ENCODE results near the gene ZCCHC14. TPM values are rescaled to one million over a fixed set of nuclear protein-coding genes. Genes with fewer than 3 reads are reported as not detected.

ZCCHC14 gene
- total RNA-seq, 1 experiment from 2014 or later, result 27.7 TPM

DNA sequence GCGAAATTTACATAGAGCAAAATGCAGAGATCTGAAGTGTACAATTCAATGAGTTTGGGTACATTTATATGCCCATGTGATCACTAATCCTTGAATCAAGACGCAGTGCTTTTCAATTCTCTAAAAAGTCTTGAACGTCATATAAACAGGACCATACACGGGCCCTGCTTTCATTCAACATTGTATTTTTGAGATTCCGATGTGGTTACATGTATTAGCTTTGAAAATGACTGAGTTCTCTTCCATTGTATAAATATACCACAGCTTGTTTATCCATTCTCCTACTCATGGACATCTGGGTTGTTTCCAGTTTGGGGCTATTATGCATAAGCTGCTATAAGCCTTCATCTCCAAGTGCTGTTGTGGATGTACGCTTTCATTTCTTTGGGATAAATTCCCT, 45.5 kb downstream of the ZCCHC14 start:
- Histone ChIP-seq H3T11ph (ENCODE audit: low read length) (no peak overlapping the region), H4K91ac (ENCODE audit: insufficient read length, low read depth, low read length) (no peak overlapping the region), H3K79me1 (ENCODE audit: insufficient read depth, low read depth, low read length, poor library complexity, severe bottlenecking) (no peaks in the 10 kb centered on the region), H3K27ac (ENCODE audit: insufficient read length, low read depth, low read length) (no peak overlapping the region), H3K14ac (ENCODE audit: insufficient read depth, low read length) (no peak overlapping the region), H4K20me1 (ENCODE audit: control insufficient read depth, insufficient read depth, insufficient read length) (no peaks in the 10 kb centered on the region), H3K18ac (ENCODE audit: insufficient read length, low read depth, low read length) (no peak overlapping the region), H3K9me3 (ENCODE audit: control insufficient read depth, low read depth, low read length) (no peaks in the 10 kb centered on the region), H3K23me2 (ENCODE audit: insufficient read length, low read depth, low read length, poor library complexity, severe bottlenecking) (no peaks in the 10 kb centered on the region), H3K27me3 (ENCODE audit: insufficient read depth, low read length) (no peaks in the 10 kb centered on the region), H3K56ac (ENCODE audit: insufficient read length, low read depth, low read length) (no peak overlapping the region), H4K8ac (replicated peaks; ENCODE audit: insufficient read length, low read depth, low read length) (no peak overlapping the region), H2BK12ac (ENCODE audit: insufficient read length, low read depth, low read length) (no peak overlapping the region), H2BK15ac (ENCODE audit: low read depth, low read length) (no peak overlapping the region), H2BK120ac (ENCODE audit: low read depth, low read length, poor library complexity, severe bottlenecking) (no peak overlapping the region), H4K5ac (ENCODE audit: insufficient read length, low read depth, low read length) (no peak overlapping the region), H2AFZ (ENCODE audit: low read length) (no peak overlapping the region), H3K79me2 (ENCODE audit: insufficient read depth, low read length) (no peaks in the 10 kb centered on the region), H2AK5ac (ENCODE audit: insufficient read length, low read length) (no peak overlapping the region), H3K4me1 (ENCODE audit: insufficient read depth, low read length) (no peaks in the 10 kb centered on the region), H3K4ac (ENCODE audit: low read depth, low read length) (no peak overlapping the region), H2BK20ac (ENCODE audit: low read depth, low read length, poor library complexity, severe bottlenecking) (no peak overlapping the region), H2BK5ac (ENCODE audit: insufficient read length, low read length) (no peak overlapping the region), H3K9ac (ENCODE audit: extremely low read depth, insufficient read length, low read length) (no peak overlapping the region), H3K23ac (ENCODE audit: insufficient read length, low read depth, low read length) (no peak overlapping the region), H3K4me2 (ENCODE audit: insufficient read depth, insufficient read length, low read length) (no peak overlapping the region)
- no peak overlapping the region for H3K4me3 Mint-ChIP-seq
- WGBS (ENCODE audit: extremely low coverage, insufficient read length, low lambda C conversion rate), result no CpG with 5 or more reads among the region's 6 CpGs
- H3K9me3 Mint-ChIP-seq, result peaks cover 14 to 17% of the 10 kb centered on the region in 2 experiments
- DNase-seq, result no peak
- peaks cover 55 to 74% (median 72%) of the 10 kb centered on the region in 3 experiments for H3K36me3 Mint-ChIP-seq (ENCODE audit: insufficient read depth in 1 of 3, low read depth in 3 of 3)
- H3K27me3 Mint-ChIP-seq (ENCODE audit: low read depth), result no peaks in the 10 kb centered on the region
- no peak overlapping the region for H3K27ac Mint-ChIP-seq
- peaks cover 0 to 4% of the 10 kb centered on the region in 2 experiments; a peak in 2 of 4 replicates for H3K4me1 Mint-ChIP-seq
- TF ChIP-seq, protein P1, sequence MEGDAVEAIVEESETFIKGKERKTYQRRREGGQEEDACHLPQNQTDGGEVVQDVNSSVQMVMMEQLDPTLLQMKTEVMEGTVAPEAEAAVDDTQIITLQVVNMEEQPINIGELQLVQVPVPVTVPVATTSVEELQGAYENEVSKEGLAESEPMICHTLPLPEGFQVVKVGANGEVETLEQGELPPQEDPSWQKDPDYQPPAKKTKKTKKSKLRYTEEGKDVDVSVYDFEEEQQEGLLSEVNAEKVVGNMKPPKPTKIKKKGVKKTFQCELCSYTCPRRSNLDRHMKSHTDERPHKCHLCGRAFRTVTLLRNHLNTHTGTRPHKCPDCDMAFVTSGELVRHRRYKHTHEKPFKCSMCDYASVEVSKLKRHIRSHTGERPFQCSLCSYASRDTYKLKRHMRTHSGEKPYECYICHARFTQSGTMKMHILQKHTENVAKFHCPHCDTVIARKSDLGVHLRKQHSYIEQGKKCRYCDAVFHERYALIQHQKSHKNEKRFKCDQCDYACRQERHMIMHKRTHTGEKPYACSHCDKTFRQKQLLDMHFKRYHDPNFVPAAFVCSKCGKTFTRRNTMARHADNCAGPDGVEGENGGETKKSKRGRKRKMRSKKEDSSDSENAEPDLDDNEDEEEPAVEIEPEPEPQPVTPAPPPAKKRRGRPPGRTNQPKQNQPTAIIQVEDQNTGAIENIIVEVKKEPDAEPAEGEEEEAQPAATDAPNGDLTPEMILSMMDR (conservative IDR thresholded peaks at IDR 0.05), result no peak
